HepG2 (cell line): Measurements from ENCODE around the gene RABL6. TPM values are rescaled to one million over a fixed set of nuclear protein-coding genes. Genes with fewer than 3 reads are reported as not detected.
A peak's percentile ranks its signal among the peaks of the same experiment; 100 is the strongest.

Source experiments
- CHD2 ChIP-seq: IDR thresholded peaks from 2 replicates; pipeline ENCODE4 v1.6.1; 2011; ENCODE audit warnings: low read depth, low read length, improper control_type of control experiment
- HNF4G ChIP-seq, 2 experiments: sonication (generic) in 1 of 2; formaldehyde crosslinking in 1 of 2; IDR thresholded peaks; 2 replicates each; pipeline versions ENCODE4 v1.4.0 to v1.6.1; 2011 to 2020; ENCODE audit warnings: borderline replicate concordance in 2 of 2, low read depth in 2 of 2, mild to moderate bottlenecking in 2 of 2, low read length in 1 of 2, missing genetic modification reagents in 1 of 2, moderate library complexity in 1 of 2
- HNRNPUL1 ChIP-seq: fragments of 200-400 bp; formaldehyde crosslinking; IDR thresholded peaks from 2 replicates; pipeline ENCODE4 v1.6.1; 2017; ENCODE audit warnings: low read depth, mild to moderate bottlenecking, low read length, moderate library complexity
- KMT2B ChIP-seq: IDR thresholded peaks from 2 replicates; pipeline ENCODE4 v1.6.1; 2016; ENCODE audit warnings: missing genetic modification reagents, missing compliant biosample characterization
- LCORL ChIP-seq, 2 experiments: fragments of 450-650 bp in 1 of 2; sonication (generic) in 1 of 2; formaldehyde crosslinking in 1 of 2; IDR thresholded peaks; 2 replicates each; pipeline versions ENCODE4 v1.5.0 to v1.6.1; 2017 to 2020; ENCODE audit warnings: antibody characterized with exemption in 1 of 2, missing genetic modification reagents in 1 of 2
- NFYB ChIP-seq: sonication (generic); formaldehyde crosslinking; IDR thresholded peaks from 2 replicates; pipeline ENCODE4 v1.4.0; 2020; ENCODE audit warnings: missing genetic modification reagents
- RAD21 ChIP-seq: fragments of 450-650 bp; formaldehyde crosslinking; IDR thresholded peaks from 2 replicates; pipeline ENCODE4 v1.5.0; 2020; ENCODE audit warnings: mild to moderate bottlenecking
- SRSF4 ChIP-seq: fragments of 200-400 bp; formaldehyde crosslinking; IDR thresholded peaks from one replicate; pipeline ENCODE4 v1.6.1; 2018; ENCODE audit warnings: mild to moderate bottlenecking, low read depth, low read length, moderate library complexity; ENCODE audit not compliant: poor library complexity, severe bottlenecking
- STAG1 ChIP-seq: sonication (generic); formaldehyde crosslinking; IDR thresholded peaks from 2 replicates; pipeline ENCODE4 v1.4.0; 2020; ENCODE audit warnings: missing genetic modification reagents
- ZFP37 ChIP-seq: sonication (generic); formaldehyde crosslinking; IDR thresholded peaks from 2 replicates; pipeline ENCODE4 v1.4.0; 2020; ENCODE audit warnings: missing genetic modification reagents, borderline replicate concordance
- ZSCAN21 ChIP-seq: sonication (generic); formaldehyde crosslinking; IDR thresholded peaks from 2 replicates; pipeline ENCODE4 v1.8.0; 2022; ENCODE audit warnings: mild to moderate bottlenecking, missing genetic modification reagents, moderate library complexity, borderline replicate concordance
- polyA plus RNA-seq, 8 experiments: library from polyadenylated mRNA; depleted of rRNA in 3 of 8; stranded (reverse) in 7 of 8; unstranded in 1 of 8; fragments of >200 nt; fragmentation: Illumina TruSeq in 4 of 8; extraction: Trizol in 4 of 8; gene quantifications; 2 replicates each; pipeline versions ENCODE4 v1.2.1 to v1.2.3, GENCODE V29; 2011 to 2016; ENCODE audit warnings: low read depth in 4 of 8, missing spikeins in 1 of 8, mixed read lengths in 1 of 8; ENCODE audit not compliant: insufficient read depth in 1 of 8
- total RNA-seq, 5 experiments: library from RNA; depleted of rRNA; stranded (reverse); fragments of >200 nt; fragmentation: Illumina TruSeq; extraction: Trizol; gene quantifications; 2 replicates each; pipeline ENCODE4 v1.2.3, GENCODE V29; 2016; ENCODE audit warnings: low read depth in 1 of 5
- TF ChIP-seq, protein P1 (sequence below): sonication (generic); formaldehyde crosslinking; IDR thresholded peaks from 2 replicates; pipeline ENCODE4 v1.5.1; 2020; ENCODE audit warnings: missing genetic modification reagents, mild to moderate bottlenecking, borderline replicate concordance
- TF ChIP-seq, protein P2 (sequence below): sonication (generic); formaldehyde crosslinking; IDR thresholded peaks from 2 replicates; pipeline ENCODE4 v1.5.0; 2020; ENCODE audit warnings: mild to moderate bottlenecking, missing genetic modification reagents, moderate library complexity
- TF ChIP-seq, protein P3 (sequence below): sonication (generic); formaldehyde crosslinking; IDR thresholded peaks from 2 replicates; pipeline ENCODE4 v1.5.0; 2020; ENCODE audit warnings: missing genetic modification reagents

The RABL6 gene
- total and polyA plus RNA-seq, 2 of the 13 experiments (the other 11 are each of a cell fraction or from before 2014, with no cell fraction given), result 81.5 to 125 TPM

DNA sequence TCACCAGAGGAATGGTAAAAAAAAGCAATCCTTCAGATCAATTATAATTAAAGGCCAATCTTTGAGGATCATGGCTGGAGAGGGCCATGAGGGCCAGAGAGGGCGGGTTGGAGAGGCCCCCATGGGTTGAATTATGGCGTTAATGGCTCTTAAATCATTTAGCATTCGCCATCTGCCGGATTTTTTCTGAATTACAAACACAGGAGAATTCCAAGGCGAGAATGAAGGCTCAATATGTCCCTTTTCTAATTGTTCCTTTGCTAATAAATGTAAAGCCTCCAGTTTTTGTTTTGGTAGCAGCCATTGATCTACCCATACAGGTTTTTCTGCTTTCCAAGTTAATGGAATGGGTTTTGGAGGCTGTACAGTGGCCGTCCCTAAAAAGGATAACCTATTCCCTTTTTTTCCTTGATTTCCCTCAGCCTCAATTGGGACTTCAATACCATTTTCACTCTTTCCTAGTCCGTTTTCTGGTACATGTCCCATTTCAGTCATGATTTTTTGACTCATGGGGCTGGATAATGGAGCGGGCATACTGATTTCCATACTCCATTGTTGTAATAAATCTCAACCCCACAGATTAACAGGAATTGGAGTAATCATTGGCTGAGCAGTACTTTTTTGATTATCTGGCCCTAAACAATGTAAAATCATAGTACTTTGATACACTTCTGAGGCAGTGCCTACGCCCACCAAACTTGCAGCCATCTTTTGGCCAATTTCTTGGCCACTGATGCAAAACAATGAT lies 23.3 kb upstream of the RABL6 start (continued):
- TF ChIP-seq, protein P1, sequence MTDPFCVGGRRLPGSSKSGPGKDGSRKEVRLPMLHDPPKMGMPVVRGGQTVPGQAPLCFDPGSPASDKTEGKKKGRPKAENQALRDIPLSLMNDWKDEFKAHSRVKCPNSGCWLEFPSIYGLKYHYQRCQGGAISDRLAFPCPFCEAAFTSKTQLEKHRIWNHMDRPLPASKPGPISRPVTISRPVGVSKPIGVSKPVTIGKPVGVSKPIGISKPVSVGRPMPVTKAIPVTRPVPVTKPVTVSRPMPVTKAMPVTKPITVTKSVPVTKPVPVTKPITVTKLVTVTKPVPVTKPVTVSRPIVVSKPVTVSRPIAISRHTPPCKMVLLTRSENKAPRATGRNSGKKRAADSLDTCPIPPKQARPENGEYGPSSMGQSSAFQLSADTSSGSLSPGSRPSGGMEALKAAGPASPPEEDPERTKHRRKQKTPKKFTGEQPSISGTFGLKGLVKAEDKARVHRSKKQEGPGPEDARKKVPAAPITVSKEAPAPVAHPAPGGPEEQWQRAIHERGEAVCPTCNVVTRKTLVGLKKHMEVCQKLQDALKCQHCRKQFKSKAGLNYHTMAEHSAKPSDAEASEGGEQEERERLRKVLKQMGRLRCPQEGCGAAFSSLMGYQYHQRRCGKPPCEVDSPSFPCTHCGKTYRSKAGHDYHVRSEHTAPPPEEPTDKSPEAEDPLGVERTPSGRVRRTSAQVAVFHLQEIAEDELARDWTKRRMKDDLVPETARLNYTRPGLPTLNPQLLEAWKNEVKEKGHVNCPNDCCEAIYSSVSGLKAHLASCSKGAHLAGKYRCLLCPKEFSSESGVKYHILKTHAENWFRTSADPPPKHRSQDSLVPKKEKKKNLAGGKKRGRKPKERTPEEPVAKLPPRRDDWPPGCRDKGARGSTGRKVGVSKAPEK (CRISPR knock-in tag), result no peak
- TF ChIP-seq, protein P2, sequence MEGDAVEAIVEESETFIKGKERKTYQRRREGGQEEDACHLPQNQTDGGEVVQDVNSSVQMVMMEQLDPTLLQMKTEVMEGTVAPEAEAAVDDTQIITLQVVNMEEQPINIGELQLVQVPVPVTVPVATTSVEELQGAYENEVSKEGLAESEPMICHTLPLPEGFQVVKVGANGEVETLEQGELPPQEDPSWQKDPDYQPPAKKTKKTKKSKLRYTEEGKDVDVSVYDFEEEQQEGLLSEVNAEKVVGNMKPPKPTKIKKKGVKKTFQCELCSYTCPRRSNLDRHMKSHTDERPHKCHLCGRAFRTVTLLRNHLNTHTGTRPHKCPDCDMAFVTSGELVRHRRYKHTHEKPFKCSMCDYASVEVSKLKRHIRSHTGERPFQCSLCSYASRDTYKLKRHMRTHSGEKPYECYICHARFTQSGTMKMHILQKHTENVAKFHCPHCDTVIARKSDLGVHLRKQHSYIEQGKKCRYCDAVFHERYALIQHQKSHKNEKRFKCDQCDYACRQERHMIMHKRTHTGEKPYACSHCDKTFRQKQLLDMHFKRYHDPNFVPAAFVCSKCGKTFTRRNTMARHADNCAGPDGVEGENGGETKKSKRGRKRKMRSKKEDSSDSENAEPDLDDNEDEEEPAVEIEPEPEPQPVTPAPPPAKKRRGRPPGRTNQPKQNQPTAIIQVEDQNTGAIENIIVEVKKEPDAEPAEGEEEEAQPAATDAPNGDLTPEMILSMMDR (CRISPR knock-in tag), result peak; percentile 53
- TF ChIP-seq STAG1 (CRISPR knock-in tag) (peak; percentile 46), SRSF4 (no peak), KMT2B (CRISPR knock-in tag) (no peak), HNRNPUL1 (no peak), HNF4G (IDR thresholded peaks at IDR 0.05; ENCODE audit: borderline replicate concordance, low read depth, low read length) (no peak), HNF4G (CRISPR knock-in tag; IDR thresholded peaks at IDR 0.05; ENCODE audit: borderline replicate concordance, low read depth) (no peak), ZSCAN21 (CRISPR knock-in tag) (no peak), RAD21 (CRISPR knock-in tag) (0 out of 2 replicates have a peak, but pooled peaks have one; percentile 33), ZFP37 (no peak), NFYB (CRISPR knock-in tag) (no peak), CHD2 (no peak), LCORL (IDR thresholded peaks at IDR 0.05) (no peak), LCORL (CRISPR knock-in tag; IDR thresholded peaks at IDR 0.05) (0 out of 2 replicates have a peak, but pooled peaks have one; percentile 20)
- TF ChIP-seq, protein P3, sequence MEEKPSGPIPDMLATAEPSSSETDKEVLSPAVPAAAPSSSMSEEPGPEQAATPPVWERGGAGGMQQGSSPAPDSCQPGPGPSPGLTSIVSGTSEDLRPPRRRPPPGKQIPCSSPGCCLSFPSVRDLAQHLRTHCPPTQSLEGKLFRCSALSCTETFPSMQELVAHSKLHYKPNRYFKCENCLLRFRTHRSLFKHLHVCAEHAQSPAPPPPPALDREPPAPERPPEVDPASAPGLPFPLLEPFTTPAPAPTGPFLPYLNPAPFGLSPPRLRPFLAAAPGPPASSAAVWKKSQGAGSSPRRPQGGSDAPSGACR (CRISPR knock-in tag), result 0 out of 2 replicates have a peak, but pooled peaks have one; percentile 34
